Cardiac muscle cell (in vitro differentiated cells and primary cell): ENCODE results near the gene ANKRD40. TPM values are rescaled to one million over a fixed set of nuclear protein-coding genes. Genes with fewer than 3 reads are reported as not detected.

Source experiments
- DNase-seq, 2 donors: peaks; one replicate each; pipeline versions ENCODE4 v3.0.0 to v3.0.0-alpha.2; 2010 to 2017; ENCODE audit warnings: low read depth in 1 of 2, low spot score in 1 of 2
- H3K27ac ChIP-seq: fragments of 200-600 bp; sonication (generic); 2 replicates; pipeline ENCODE4 v1.5.1; 2016
- H3K27me3 ChIP-seq: fragments of 200-600 bp; sonication (generic); 2 replicates; pipeline ENCODE4 v1.6.0; 2016; ENCODE audit warnings: control low read depth
- H3K36me3 ChIP-seq: fragments of 200-600 bp; sonication (generic); 2 replicates; pipeline ENCODE4 v1.5.1; 2016; ENCODE audit warnings: control low read depth
- H3K4me1 ChIP-seq: fragments of 200-600 bp; sonication (generic); 2 replicates; pipeline ENCODE4 v1.8.1; 2017; ENCODE audit warnings: low read depth, mild to moderate bottlenecking, mixed run types
- H3K4me3 ChIP-seq: fragments of 200-600 bp; sonication (generic); 2 replicates; pipeline ENCODE4 v1.5.1; 2016; ENCODE audit warnings: mild to moderate bottlenecking
- H3K9me3 ChIP-seq: fragments of 200-600 bp; sonication (generic); 2 replicates; pipeline ENCODE4 v1.5.1; 2017; ENCODE audit warnings: low read depth, mild to moderate bottlenecking, control low read depth
- CTCF ChIP-seq: IDR thresholded peaks from 2 replicates; pipeline ENCODE4 v1.5.1; 2012; ENCODE audit warnings: low read depth, mild to moderate bottlenecking, low read length
- polyA plus RNA-seq: library from polyadenylated mRNA; unstranded; fragments of >200 nt; fragmentation: Nextera tagmentation; extraction: Ambion mirVana; gene quantifications from 2 replicates; pipeline ENCODE4 v1.2.1, GENCODE V29; 2016
- total RNA-seq: library from RNA; depleted of rRNA; stranded (reverse); fragments of >200 nt; gene quantifications from 2 replicates; pipeline ENCODE4 v1.2.3, GENCODE V29; 2016

Gene ANKRD40
- total and polyA plus RNA-seq, 2 experiments from 2014 or later = 12.3 to 23.6 TPM

DNA sequence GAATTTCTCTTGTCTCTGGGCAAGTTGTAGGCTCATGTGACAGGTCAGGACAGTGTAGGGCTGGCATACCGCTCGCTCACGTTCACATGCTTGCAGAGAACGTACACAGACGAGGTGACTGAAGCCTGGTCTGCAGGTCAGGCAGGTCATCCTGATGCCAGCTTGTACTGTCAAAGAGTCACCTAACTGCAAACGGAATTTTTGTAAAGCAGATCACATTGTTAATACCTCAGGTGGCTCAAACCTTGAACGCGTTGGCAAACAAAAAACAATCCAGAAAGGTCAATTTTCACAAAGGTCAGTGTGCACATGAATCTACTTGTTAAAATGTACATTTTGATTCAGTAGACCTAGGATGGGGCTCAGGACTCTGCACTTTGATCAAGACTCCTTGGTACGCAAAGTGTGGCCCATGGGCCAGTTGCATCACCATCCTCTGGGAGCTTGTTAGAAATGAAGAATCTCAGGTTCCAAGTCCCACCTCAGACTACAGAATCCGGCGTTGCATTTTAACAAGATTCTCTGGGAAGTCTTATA, 28.6 kb downstream of the ANKRD40 start:
- Histone ChIP-seq H3K9me3 (no peaks in the 10 kb centered on the region), H3K36me3 (no peaks in the 10 kb centered on the region), H3K27ac (no peak overlapping the region), H3K27me3 (no peaks in the 10 kb centered on the region), H3K4me1 (no peaks in the 10 kb centered on the region), H3K4me3 (no peak overlapping the region)
- TF ChIP-seq CTCF = no peak
- no peak for DNase-seq

DNA sequence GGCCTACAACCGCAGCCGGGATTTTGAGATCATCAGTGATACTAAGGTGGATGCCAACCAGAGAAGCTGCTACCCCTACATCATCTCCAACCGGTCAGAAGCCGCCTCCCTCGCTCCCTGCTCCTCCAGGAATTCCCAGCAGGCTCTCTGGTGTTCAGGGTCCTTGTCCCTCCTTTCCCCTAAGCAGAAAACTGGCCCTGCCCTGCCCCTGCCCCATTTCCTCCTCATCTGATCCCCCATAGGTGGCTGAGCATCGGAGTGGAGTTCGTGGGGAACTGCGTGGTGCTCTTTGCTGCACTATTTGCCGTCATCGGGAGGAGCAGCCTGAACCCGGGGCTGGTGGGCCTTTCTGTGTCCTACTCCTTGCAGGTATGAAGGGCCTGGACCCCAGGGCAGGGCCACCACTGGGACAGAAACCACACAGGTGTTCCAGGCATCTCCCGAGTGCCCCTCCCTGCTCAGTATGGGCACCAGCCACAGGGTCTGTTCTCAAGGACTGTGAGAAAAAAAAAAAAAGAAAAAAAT, 29.8 kb downstream of the ANKRD40 start:
- H3K27ac ChIP-seq = no peak overlapping the region
- no peaks in the 10 kb centered on the region for H3K27me3 ChIP-seq
- no peaks in the 10 kb centered on the region for H3K4me1 ChIP-seq
- no peak for DNase-seq
- no peak overlapping the region for H3K4me3 ChIP-seq
- H3K9me3 ChIP-seq = no peaks in the 10 kb centered on the region
- no peak for TF ChIP-seq CTCF
- H3K36me3 ChIP-seq = no peaks in the 10 kb centered on the region

DNA sequence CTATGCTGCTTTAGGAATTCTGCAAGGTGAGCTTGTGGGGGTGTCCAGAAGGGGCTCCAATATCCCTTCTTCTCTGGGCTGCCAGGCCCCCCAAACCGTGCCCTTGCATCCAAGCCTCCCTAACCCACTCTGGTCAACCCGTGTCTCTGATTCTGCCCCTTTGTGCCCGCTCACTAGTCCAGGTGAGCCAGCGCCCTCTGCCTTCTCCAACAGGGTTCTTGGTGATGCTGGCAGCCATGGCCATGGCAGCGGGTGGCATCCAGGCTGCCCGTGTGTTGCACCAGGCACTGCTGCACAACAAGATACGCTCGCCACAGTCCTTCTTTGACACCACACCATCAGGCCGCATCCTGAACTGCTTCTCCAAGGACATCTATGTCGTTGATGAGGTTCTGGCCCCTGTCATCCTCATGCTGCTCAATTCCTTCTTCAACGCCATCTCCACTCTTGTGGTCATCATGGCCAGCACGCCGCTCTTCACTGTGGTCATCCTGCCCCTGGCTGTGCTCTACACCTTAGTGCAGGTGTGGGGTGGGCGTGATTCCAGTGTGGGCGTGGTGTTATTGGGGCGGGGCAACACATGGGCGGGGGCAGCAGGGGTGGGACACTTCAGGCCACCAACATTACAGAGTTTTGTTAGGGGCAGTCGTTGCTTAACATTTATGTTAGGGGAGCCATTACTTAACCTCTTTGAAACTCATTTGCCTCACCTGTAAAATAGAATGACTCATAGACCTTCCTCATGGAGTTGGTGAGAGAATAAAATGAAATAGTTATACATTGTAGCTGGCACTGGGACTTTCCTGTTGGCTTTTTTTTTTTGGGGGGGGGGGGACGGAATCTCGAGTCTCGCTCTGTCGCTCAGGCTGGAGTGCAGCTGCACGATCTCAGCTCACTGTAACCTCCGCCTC, 31.4 kb downstream of the ANKRD40 start:
- no peaks in the 10 kb centered on the region for H3K36me3 ChIP-seq
- TF ChIP-seq CTCF = no peak
- H3K4me1 ChIP-seq = no peaks in the 10 kb centered on the region
- H3K4me3 ChIP-seq = no peak overlapping the region
- no peak overlapping the region for H3K27ac ChIP-seq
- H3K9me3 ChIP-seq = no peaks in the 10 kb centered on the region
- no peak for DNase-seq
- no peaks in the 10 kb centered on the region for H3K27me3 ChIP-seq

GRCh38 chr17:50675627-50676026, 32.1 kb downstream of the ANKRD40 start:
- Histone ChIP-seq H3K9me3 (no peaks in the 10 kb centered on the region), H3K36me3 (no peaks in the 10 kb centered on the region), H3K4me1 (no peaks in the 10 kb centered on the region), H3K27me3 (no peaks in the 10 kb centered on the region), H3K4me3 (no peak overlapping the region), H3K27ac (no peak overlapping the region)
- no peak for DNase-seq
- TF ChIP-seq CTCF = no peak

- Histone ChIP-seq H3K4me1 (no peaks in the 10 kb centered on the region), H3K9me3 (no peaks in the 10 kb centered on the region), H3K27ac (no peak overlapping the region), H3K36me3 (no peaks in the 10 kb centered on the region), H3K4me3 (no peak overlapping the region), H3K27me3 (no peaks in the 10 kb centered on the region)
- DNase-seq = no peak
- TF ChIP-seq CTCF = no peak
Measured at GRCh38 chr17:50675190-50675589, 32.5 kb downstream of the ANKRD40 start.
